Epithelial cell of esophagus (primary cell): ENCODE data around the gene GNAO1.

ENCODE experiments used
- DNase-seq: peaks from one replicate; pipeline ENCODE4 v3.0.0; 2010; ENCODE audit warnings: low read depth
- H3K4me3 ChIP-seq: 2 replicates; pipeline ENCODE4 v1.5.1; 2011; ENCODE audit warnings: mild to moderate bottlenecking, low read length, control low read depth
- CTCF ChIP-seq: IDR thresholded peaks from 2 replicates; pipeline ENCODE4 v1.5.1; 2011; ENCODE audit warnings: low read depth, mild to moderate bottlenecking, low read length, control low read depth, inconsistent platforms; ENCODE audit not compliant: insufficient read depth; ENCODE audit errors: missing control alignments

Gene GNAO1

GRCh38 chr16:56310690-56311089 lies 119.4 kb downstream of the GNAO1 start:
- no peak overlapping the region for H3K4me3 ChIP-seq
- TF ChIP-seq CTCF: no peak
- DNase-seq: no peak

GRCh38 chr16:56311208-56312027 lies 120.1 kb downstream of the GNAO1 start:
- no peak for DNase-seq
- no peak for TF ChIP-seq CTCF
- no peak overlapping the region for H3K4me3 ChIP-seq

- DNase-seq: no peak
- TF ChIP-seq CTCF: no peak
- H3K4me3 ChIP-seq: no peak overlapping the region
Measured at GRCh38 chr16:56312028-56312300, 120.7 kb downstream of the GNAO1 start.

- no peak overlapping the region for H3K4me3 ChIP-seq
- TF ChIP-seq CTCF: no peak
- DNase-seq: no peak
Measured at GRCh38 chr16:56312556-56312955, 121.3 kb downstream of the GNAO1 start.

- TF ChIP-seq CTCF: no peak
- H3K4me3 ChIP-seq: no peak overlapping the region
- no peak for DNase-seq
Measured at GRCh38 chr16:56314244-56314850, 123.1 kb downstream of the GNAO1 start.

- no peak overlapping the region for H3K4me3 ChIP-seq
- no peak for TF ChIP-seq CTCF
- no peak for DNase-seq
Measured at GRCh38 chr16:56315955-56316354, 124.7 kb downstream of the GNAO1 start.

GRCh38 chr16:56316545-56316944 lies 125.3 kb downstream of the GNAO1 start:
- H3K4me3 ChIP-seq: no peak overlapping the region
- no peak for DNase-seq
- no peak for TF ChIP-seq CTCF
